K562 (cell line): ENCODE measurements around the gene CSNK1G1. TPM values are rescaled to one million over a fixed set of nuclear protein-coding genes. Genes with fewer than 3 reads are reported as not detected.

Experiments
- BCOR ChIP-seq: fragments of 450-650 bp; IDR thresholded peaks from 2 replicates; pipeline ENCODE4 v1.6.1; 2016
- CBFA2T3 ChIP-seq: fragments of 450-650 bp; IDR thresholded peaks from 2 replicates; pipeline ENCODE4 v1.6.1; 2017
- ESRRA ChIP-seq: fragments of 450-650 bp; IDR thresholded peaks from 2 replicates; pipeline ENCODE4 v1.6.1; 2014; ENCODE audit warnings: low read depth, mild to moderate bottlenecking, moderate library complexity, borderline replicate concordance
- ESRRB ChIP-seq: fragments of 250-450 bp; sonication (Bioruptor Pico); IDR thresholded peaks from 2 replicates; pipeline ENCODE4 v1.5.0; 2020; ENCODE audit warnings: mild to moderate bottlenecking, moderate library complexity, borderline replicate concordance
- HDAC2 ChIP-seq: fragments of 450-650 bp; IDR thresholded peaks from 2 replicates; pipeline ENCODE4 v1.6.1; 2016; ENCODE audit warnings: mild to moderate bottlenecking
- NCOA1 ChIP-seq: fragments of 450-650 bp; IDR thresholded peaks from 2 replicates; pipeline ENCODE4 v1.6.1; 2016; ENCODE audit warnings: low read depth
- NCOR1 ChIP-seq: fragments of 450-650 bp; IDR thresholded peaks from 2 replicates; pipeline ENCODE4 v1.6.1; 2016; ENCODE audit warnings: mild to moderate bottlenecking, moderate library complexity
- SMARCA4 ChIP-seq: fragments of 450-650 bp; IDR thresholded peaks from 2 replicates; pipeline ENCODE4 v1.6.1; 2016
- SMARCC2 ChIP-seq: fragments of 450-650 bp; IDR thresholded peaks from 2 replicates; pipeline ENCODE4 v1.6.1; 2017; ENCODE audit warnings: antibody characterized with exemption, moderate library complexity, mild to moderate bottlenecking, low read depth
- TOE1 ChIP-seq, 2 experiments: fragments of 450-650 bp in 1 of 2; sonication (generic) in 1 of 2; formaldehyde crosslinking in 1 of 2; IDR thresholded peaks; 2 replicates each; pipeline versions ENCODE4 v1.7.1 to v1.8.0; 2016 to 2022; ENCODE audit warnings: borderline replicate concordance in 2 of 2, mild to moderate bottlenecking in 2 of 2, antibody characterized with exemption in 1 of 2, inconsistent platforms in 1 of 2, low read depth in 1 of 2, missing genetic modification reagents in 1 of 2, moderate library complexity in 1 of 2
- TRIM28 ChIP-seq: fragments of 450-650 bp; IDR thresholded peaks from 2 replicates; pipeline ENCODE4 v1.6.1; 2017
- polyA plus RNA-seq, 8 experiments: library from polyadenylated mRNA; depleted of rRNA in 4 of 8; stranded (reverse) in 5 of 8; unstranded in 3 of 8; fragments of >200 nt; fragmentation: Nextera tagmentation in 2 of 8; fragmentation: Illumina TruSeq in 1 of 8; extraction: Ambion mirVana in 2 of 8; extraction: Trizol in 1 of 8; gene quantifications; 2 replicates each; pipeline versions ENCODE4 v1.2.1 to v1.2.3, GENCODE V29; 2011 to 2014; ENCODE audit warnings: inconsistent platforms in 1 of 8, missing spikeins in 1 of 8
- total RNA-seq, 7 experiments: library from RNA; depleted of rRNA in 6 of 7; stranded (reverse); fragments of >200 nt in 6 of 7; fragmentation: Illumina TruSeq in 2 of 7; extraction: Trizol in 2 of 7; gene quantifications; 2 replicates each; pipeline versions ENCODE4 v1.2.1 to v1.2.3, GENCODE V29; 2011 to 2021; ENCODE audit warnings: low replicate concordance in 1 of 7
- TF ChIP-seq, protein P1 (sequence below): sonication (generic); formaldehyde crosslinking; IDR thresholded peaks from 2 replicates; pipeline ENCODE4 v1.8.0; 2022; ENCODE audit warnings: missing genetic modification reagents, mild to moderate bottlenecking, moderate library complexity, borderline replicate concordance
- TF ChIP-seq, protein P2 (sequence below): sonication (generic); formaldehyde crosslinking; IDR thresholded peaks from 2 replicates; pipeline ENCODE4 v1.8.1; 2023; ENCODE audit warnings: mild to moderate bottlenecking, missing genetic modification reagents
- TF ChIP-seq, protein P3 (sequence below): fragments of 450-650 bp; IDR thresholded peaks from 2 replicates; pipeline ENCODE4 v1.6.1; 2017; ENCODE audit warnings: antibody characterized with exemption, mild to moderate bottlenecking
- TF ChIP-seq, protein P4 (sequence below): fragments of 250-450 bp; sonication (Bioruptor Pico); IDR thresholded peaks from 2 replicates; pipeline ENCODE4 v1.5.0; 2020; ENCODE audit warnings: mild to moderate bottlenecking, borderline replicate concordance
- TF ChIP-seq, protein P5 (sequence below): sonication (generic); formaldehyde crosslinking; IDR thresholded peaks from 2 replicates; pipeline ENCODE4 v1.8.0; 2022; ENCODE audit warnings: mild to moderate bottlenecking, missing genetic modification reagents

Gene CSNK1G1
- total and polyA plus RNA-seq, 9 of the 15 experiments (the other 6 are each of a cell fraction or from before 2014, with no cell fraction given): 4.5 to 18.5 (median 9.5) TPM

DNA sequence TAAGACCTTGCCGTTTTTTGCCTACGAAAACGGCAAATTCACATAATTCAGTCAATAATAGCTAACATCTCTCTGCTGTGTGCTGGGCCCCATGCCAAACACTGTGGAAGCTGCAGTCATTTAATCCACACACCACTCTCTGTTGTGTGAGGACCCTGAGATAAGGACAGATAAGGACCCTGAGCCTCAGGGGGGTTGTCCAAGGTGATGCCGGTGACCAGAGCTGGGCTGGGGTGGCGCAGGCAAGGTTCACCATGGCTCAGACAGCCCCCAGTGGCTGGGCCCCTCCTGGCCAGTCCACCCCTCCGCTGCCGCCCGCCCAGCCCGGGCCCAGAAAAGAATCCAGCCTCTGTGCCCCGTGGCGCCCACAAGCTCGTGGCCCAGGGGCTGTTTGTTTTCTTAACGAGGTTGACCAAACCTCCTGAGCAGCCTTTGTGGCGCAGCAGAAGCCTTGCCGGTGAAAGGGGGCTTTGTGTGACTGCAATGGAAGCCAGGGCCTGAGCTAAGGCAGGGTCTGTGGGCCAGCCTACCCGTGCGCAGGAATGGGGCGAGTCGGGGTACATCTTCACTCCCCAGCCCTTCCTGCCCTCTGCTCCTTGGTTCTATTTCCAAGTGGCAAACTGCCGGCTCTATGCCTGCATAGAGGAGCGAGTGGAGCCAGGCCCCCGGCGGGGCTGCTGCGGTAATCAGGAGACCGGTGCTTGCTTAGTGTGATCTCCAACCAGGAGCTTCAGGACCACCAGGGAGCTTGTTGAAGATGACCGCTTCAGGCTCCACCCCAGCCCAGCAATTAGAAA is 208.9 kb downstream of the CSNK1G1 start (continued):
- TF ChIP-seq TOE1 (IDR thresholded peaks at IDR 0.05; ENCODE audit: borderline replicate concordance) (0 out of 2 replicates have a peak, but pooled peaks have one; percentile 20), TOE1 (CRISPR knock-in tag; IDR thresholded peaks at IDR 0.05; ENCODE audit: borderline replicate concordance, low read depth) (no peak), ESRRB (CRISPR knock-in tag) (no peak), HDAC2 (0 out of 2 replicates have a peak, but pooled peaks have one; percentile 45), ESRRA (0 out of 2 replicates have a peak, but pooled peaks have one; percentile 42), SMARCC2 (peak; percentile 48; the same call in 1 of the 2 replicates), BCOR (peak; percentile 38; the same call in 1 of the 2 replicates), NCOR1 (peak; percentile 72), SMARCA4 (peak; percentile 83), NCOA1 (0 out of 2 replicates have a peak, but pooled peaks have one; percentile 27), CBFA2T3 (peak; percentile 79), TRIM28 (0 out of 2 replicates have a peak, but pooled peaks have one; percentile 33)
- TF ChIP-seq, protein P1, sequence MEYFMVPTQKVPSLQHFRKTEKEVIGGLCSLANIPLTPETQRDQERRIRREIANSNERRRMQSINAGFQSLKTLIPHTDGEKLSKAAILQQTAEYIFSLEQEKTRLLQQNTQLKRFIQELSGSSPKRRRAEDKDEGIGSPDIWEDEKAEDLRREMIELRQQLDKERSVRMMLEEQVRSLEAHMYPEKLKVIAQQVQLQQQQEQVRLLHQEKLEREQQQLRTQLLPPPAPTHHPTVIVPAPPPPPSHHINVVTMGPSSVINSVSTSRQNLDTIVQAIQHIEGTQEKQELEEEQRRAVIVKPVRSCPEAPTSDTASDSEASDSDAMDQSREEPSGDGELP: 0 out of 2 replicates have a peak, but pooled peaks have one; percentile 16
- TF ChIP-seq, protein P2, sequence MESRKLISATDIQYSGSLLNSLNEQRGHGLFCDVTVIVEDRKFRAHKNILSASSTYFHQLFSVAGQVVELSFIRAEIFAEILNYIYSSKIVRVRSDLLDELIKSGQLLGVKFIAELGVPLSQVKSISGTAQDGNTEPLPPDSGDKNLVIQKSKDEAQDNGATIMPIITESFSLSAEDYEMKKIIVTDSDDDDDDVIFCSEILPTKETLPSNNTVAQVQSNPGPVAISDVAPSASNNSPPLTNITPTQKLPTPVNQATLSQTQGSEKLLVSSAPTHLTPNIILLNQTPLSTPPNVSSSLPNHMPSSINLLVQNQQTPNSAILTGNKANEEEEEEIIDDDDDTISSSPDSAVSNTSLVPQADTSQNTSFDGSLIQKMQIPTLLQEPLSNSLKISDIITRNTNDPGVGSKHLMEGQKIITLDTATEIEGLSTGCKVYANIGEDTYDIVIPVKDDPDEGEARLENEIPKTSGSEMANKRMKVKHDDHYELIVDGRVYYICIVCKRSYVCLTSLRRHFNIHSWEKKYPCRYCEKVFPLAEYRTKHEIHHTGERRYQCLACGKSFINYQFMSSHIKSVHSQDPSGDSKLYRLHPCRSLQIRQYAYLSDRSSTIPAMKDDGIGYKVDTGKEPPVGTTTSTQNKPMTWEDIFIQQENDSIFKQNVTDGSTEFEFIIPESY (CRISPR knock-in tag): peak; percentile 69; the same call in 1 of the 2 replicates
- TF ChIP-seq, protein P3, sequence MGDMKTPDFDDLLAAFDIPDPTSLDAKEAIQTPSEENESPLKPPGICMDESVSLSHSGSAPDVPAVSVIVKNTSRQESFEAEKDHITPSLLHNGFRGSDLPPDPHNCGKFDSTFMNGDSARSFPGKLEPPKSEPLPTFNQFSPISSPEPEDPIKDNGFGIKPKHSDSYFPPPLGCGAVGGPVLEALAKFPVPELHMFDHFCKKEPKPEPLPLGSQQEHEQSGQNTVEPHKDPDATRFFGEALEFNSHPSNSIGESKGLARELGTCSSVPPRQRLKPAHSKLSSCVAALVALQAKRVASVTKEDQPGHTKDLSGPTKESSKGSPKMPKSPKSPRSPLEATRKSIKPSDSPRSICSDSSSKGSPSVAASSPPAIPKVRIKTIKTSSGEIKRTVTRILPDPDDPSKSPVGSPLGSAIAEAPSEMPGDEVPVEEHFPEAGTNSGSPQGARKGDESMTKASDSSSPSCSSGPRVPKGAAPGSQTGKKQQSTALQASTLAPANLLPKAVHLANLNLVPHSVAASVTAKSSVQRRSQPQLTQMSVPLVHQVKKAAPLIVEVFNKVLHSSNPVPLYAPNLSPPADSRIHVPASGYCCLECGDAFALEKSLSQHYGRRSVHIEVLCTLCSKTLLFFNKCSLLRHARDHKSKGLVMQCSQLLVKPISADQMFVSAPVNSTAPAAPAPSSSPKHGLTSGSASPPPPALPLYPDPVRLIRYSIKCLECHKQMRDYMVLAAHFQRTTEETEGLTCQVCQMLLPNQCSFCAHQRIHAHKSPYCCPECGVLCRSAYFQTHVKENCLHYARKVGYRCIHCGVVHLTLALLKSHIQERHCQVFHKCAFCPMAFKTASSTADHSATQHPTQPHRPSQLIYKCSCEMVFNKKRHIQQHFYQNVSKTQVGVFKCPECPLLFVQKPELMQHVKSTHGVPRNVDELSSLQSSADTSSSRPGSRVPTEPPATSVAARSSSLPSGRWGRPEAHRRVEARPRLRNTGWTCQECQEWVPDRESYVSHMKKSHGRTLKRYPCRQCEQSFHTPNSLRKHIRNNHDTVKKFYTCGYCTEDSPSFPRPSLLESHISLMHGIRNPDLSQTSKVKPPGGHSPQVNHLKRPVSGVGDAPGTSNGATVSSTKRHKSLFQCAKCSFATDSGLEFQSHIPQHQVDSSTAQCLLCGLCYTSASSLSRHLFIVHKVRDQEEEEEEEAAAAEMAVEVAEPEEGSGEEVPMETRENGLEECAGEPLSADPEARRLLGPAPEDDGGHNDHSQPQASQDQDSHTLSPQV: peak; percentile 64; the same call in 1 of the 2 replicates
- TF ChIP-seq, protein P4, sequence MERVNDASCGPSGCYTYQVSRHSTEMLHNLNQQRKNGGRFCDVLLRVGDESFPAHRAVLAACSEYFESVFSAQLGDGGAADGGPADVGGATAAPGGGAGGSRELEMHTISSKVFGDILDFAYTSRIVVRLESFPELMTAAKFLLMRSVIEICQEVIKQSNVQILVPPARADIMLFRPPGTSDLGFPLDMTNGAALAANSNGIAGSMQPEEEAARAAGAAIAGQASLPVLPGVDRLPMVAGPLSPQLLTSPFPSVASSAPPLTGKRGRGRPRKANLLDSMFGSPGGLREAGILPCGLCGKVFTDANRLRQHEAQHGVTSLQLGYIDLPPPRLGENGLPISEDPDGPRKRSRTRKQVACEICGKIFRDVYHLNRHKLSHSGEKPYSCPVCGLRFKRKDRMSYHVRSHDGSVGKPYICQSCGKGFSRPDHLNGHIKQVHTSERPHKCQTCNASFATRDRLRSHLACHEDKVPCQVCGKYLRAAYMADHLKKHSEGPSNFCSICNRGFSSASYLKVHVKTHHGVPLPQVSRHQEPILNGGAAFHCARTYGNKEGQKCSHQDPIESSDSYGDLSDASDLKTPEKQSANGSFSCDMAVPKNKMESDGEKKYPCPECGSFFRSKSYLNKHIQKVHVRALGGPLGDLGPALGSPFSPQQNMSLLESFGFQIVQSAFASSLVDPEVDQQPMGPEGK: no peak
- TF ChIP-seq, protein P5, sequence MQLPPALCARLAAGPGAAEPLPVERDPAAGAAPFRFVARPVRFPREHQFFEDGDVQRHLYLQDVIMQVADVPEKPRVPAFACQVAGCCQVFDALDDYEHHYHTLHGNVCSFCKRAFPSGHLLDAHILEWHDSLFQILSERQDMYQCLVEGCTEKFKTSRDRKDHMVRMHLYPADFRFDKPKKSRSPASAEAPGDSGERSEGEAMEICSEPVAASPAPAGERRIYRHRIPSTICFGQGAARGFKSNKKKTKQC: no peak
